Measurements from ENCODE around the gene UFD1.

GRCh38 chr22:19504900-19505734, 26.1 kb upstream of the UFD1 start:
- TF ChIP-seq FOS (IDR thresholded peaks at IDR 0.05; ENCODE audit: low read depth, low read length) (no peak), CTCF (conservative IDR thresholded peaks at IDR 0.05; ENCODE audit: low read depth, low read length) (no peak), RAD21 (IDR thresholded peaks at IDR 0.05; ENCODE audit: low read length) (no peak)
